GM10248 (cell line): ENCODE measurements around the gene ACVR1B.

ENCODE experiments used
- CTCF ChIA-PET: fragments of 300-600 bp; sonication (Branson Sonifier 250); formaldehyde crosslinking; extraction: SDS; loops from one replicate; lab custom pipeline; 2021; ENCODE audit warnings: antibody characterized with exemption; lab: Yijun Ruan, JAX
- POLR2A ChIA-PET: fragments of 350-650 bp; sonication (Branson Sonifier 250); formaldehyde crosslinking; extraction: SDS; loops from one replicate; lab custom pipeline; 2020; ENCODE audit warnings: antibody characterized with exemption; lab: Yijun Ruan, JAX
- DNase-seq: peaks from one replicate; pipeline ENCODE4 v3.0.0; 2012; ENCODE audit errors: extremely low spot score
- TF ChIP-seq, protein P1 (sequence below): IDR thresholded peaks from 2 replicates; pipeline ENCODE4 v1.5.1; 2012; ENCODE audit warnings: mild to moderate bottlenecking, low read depth; ENCODE audit errors: extremely low read depth, missing control alignments, control extremely low read depth

Gene ACVR1B

DNA sequence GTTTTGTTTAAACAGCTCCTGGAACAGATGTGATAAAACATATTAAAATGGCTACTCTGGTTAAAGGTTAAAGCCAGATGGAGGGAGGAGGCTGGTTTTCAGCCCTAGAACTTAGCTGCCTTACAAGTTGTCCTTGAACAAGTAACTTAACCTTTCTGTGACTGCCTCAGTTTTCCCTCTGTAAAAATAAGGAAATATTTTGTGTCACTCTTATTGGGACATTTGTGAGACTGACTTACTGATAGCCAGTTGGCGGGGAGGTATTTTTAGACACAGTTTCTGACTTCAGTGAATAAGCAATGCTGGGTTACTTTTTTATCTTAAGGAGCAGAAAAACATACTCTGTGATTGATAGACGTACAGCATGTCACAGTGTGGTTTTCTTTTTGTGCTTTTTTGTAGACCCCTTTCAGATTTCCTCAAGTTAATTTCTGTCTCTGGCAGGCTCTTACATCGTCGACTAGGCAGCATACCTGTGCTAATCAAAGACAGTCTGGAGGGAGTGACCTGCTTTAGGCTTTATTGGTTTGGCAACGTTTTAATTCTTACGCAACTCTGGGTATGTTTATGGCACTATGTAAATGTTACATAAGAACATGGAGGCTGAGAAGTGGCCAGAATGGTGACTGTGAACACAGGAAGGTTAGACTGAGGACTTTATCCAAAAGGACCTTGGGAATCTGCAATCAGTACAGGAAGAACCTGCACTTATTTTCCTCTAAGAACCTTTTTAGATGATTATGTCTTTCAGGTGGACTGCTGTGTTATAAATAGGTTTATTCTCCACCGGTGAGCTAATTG is 3.3 kb downstream of the ACVR1B start:
- POLR2A ChIA-PET: no interaction called here
- TF ChIP-seq, protein P1, sequence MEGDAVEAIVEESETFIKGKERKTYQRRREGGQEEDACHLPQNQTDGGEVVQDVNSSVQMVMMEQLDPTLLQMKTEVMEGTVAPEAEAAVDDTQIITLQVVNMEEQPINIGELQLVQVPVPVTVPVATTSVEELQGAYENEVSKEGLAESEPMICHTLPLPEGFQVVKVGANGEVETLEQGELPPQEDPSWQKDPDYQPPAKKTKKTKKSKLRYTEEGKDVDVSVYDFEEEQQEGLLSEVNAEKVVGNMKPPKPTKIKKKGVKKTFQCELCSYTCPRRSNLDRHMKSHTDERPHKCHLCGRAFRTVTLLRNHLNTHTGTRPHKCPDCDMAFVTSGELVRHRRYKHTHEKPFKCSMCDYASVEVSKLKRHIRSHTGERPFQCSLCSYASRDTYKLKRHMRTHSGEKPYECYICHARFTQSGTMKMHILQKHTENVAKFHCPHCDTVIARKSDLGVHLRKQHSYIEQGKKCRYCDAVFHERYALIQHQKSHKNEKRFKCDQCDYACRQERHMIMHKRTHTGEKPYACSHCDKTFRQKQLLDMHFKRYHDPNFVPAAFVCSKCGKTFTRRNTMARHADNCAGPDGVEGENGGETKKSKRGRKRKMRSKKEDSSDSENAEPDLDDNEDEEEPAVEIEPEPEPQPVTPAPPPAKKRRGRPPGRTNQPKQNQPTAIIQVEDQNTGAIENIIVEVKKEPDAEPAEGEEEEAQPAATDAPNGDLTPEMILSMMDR: no peak
- CTCF ChIA-PET: interaction anchor here (1.2 kb wide), 1 partner anchor 71 kb away, joined by 4 read pairs; no protein-coding TSS in a partner anchor
- no peak for DNase-seq

DNA sequence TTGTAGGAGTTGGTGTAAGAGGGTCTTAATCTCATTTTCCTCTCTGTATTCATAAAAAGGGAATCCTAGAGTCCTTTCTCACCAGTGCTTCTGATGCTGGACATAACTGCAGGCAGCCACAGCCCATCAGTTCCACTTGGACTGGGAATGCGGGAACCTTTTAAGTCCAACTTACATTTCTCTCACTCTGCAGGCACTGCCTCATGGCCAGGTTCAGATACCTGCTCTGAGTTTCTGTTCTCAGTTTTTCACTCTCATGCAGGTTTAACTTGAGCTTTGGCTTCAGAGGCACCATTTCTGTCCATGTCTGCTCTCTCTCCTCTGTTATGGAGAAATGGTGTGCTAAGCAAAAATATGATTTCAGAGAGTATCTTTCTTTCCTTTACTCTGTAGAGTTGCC is 4.2 kb downstream of the ACVR1B start:
- no peak for DNase-seq
- TF ChIP-seq, protein P1: no peak
- ChIA-PET POLR2A (no interaction called here), CTCF (interaction anchor here (1.2 kb wide), 2 partner anchors 15 to 70 kb away, joined by 4 read pairs; no protein-coding TSS in a partner anchor)

DNA sequence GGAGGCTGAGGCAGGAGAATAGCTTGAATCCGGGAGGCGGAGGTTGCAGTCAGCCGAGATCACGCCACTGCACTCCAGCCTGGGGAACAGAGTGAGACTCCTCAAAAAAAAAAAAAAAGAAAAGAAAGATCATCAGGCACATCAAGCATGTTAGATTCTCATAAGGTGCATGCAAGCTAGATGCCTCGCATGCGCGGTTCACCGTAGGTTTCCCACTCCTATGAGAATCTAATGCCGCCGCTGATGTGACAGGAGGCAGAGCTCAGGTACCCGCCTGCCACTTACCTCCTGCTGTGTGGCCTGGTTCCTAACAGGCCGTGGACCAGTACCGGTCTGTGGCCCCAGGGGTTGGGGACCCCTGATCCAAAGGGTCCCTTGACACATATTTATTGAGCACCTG is 7.0 kb downstream of the ACVR1B start:
- TF ChIP-seq, protein P1: no peak
- ChIA-PET CTCF (interaction anchor here (1.2 to 2.1 kb wide), 3 partner anchors 9 to 26 kb away, joined by 4 to 7 read pairs (median 4); no protein-coding TSS in a partner anchor), POLR2A (no interaction called here)
- DNase-seq: no peak

DNA sequence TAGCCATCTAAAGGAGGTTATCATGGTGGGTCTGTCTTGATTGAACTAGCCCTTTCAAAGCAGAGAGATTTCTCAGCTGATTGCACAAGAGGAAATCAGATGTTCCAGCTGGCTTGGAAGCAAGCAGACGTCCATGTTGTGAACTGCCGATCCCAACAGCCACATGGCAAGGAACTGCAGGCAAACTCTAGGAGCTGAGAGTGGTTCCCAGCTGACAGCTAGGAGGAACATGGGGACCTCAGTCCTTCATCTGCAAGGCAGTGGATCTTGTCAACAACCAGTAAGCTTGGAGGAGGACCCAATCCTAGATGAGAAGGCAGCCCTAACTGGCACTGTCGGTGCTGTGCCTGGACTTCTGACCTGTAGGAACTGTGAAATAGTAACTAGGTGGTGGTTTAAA is 7.7 kb downstream of the ACVR1B start:
- POLR2A ChIA-PET: no interaction called here
- DNase-seq: no peak
- TF ChIP-seq, protein P1: no peak
- CTCF ChIA-PET: interaction anchor here (1.2 to 2.1 kb wide), 3 partner anchors 9 to 25 kb away, joined by 4 to 7 read pairs (median 4); no protein-coding TSS in a partner anchor

DNA sequence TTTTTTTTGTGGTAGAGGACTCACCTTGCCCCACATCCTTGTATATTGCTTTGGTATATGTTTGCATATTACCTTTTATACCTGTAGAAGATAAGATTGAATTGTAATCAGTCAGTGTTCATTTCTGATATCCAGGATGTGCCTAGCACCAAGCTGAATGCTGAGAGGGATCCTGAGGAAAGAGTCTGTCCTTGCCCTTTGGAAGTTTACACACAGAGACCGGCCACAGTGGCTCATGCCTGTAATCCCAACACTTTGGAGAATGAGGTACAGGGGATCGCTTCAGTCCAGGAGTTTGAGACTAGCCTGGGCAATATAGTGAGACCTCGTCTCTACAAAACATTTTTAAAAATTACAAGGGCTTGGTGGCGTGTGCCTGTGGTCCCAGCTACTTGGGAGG is 8.4 kb downstream of the ACVR1B start:
- ChIA-PET CTCF (interaction anchor here (2.1 kb wide), 1 partner anchor 10 kb away, joined by 7 read pairs; no protein-coding TSS in a partner anchor), POLR2A (no interaction called here)
- DNase-seq: no peak
- TF ChIP-seq, protein P1: no peak

DNA sequence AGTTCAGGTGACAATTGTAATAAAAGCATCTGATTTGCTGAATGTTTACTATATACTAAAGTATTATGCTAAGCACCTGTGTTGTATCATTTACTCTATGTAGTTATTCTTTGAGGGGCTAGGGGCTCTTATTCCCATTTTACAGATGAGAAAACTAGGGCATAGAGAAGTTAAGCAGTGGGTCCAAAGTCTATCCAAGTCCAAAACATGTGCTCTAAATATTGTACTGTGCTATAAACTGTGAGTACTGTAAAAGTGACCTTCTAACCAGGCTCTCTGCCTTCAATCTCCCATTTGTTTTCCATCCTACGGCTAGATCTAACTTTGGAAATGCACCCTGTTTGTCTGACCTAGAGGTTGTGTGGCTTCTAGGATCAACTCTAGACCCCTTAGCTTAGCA is 9.0 kb downstream of the ACVR1B start:
- TF ChIP-seq, protein P1: no peak
- ChIA-PET CTCF (interaction anchor here (1.2 kb wide), 1 partner anchor 20 kb away, joined by 3 read pairs; no protein-coding TSS in a partner anchor), POLR2A (no interaction called here)
- DNase-seq: no peak
